KG1 (cell line): ENCODE measurements around the gene MRPL9.
"Not testable (repeated sequence)": the region's sequence is repeated elsewhere in the genome, so short reads cannot be mapped to it uniquely, and the experiment has no call there.

ENCODE experiments used
- DNase-seq: peaks from one replicate; lab custom pipeline; 2025; lab: John Stamatoyannopoulos, UW

Gene MRPL9

DNA sequence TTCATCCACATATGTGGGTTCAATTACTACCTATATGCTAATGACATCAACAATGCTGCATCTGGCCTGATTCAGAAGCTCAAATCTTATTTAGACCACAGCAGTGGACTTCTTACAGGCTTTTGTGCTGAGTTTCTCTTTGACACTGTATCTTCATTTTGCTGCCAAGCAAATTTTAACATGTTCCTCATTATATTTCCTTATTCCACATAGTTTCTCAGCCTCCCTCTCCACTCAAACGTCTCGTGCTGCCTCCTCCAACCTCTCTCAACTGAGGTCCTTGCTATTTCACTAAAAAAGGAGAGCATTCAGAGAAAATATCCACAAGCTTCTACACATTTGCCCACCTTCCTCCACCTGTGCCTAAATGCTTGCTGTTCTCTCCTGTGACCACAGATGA, 20.5 kb upstream of the MRPL9 start:
- no peak for DNase-seq

DNA sequence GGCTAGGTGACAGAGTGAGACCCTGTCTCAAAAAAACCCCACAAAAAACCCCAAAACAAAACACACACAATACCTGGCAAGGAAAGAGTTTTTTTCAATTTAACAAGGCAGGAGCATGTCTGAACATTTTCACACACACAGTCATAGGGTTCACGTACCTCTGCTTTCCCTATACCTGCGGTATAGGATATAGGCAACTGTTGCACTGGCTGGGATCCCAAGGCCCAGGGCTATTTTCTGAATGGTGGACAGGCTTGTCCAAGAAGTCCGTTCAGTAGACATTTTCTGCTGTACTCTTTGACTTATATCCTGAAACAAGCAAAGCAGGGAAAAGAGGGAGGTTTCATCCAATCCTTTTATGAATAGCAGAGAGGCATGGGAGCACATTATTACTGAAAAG, 19.4 kb upstream of the MRPL9 start:
- no peak for DNase-seq

DNA sequence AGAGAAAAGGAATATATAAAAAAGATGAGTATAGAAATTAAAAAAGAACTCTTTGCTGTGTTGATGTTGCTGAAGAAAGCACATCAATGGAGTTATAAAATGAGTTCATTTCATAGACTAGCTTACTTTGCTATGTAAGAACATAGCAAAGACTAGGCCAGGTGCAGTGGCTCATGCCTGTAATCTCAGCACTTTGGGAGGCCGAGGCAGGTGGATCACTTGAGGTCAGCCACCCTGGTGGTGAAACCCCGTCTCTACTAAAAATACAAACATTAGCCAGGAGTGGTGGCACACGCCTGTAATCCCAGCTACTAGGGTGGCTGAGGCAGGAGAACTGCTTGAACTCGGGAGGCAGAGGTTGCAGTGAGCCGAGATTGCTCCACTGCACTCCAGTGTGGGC, 18.7 kb upstream of the MRPL9 start:
- not testable (repeated sequence) for DNase-seq

DNA sequence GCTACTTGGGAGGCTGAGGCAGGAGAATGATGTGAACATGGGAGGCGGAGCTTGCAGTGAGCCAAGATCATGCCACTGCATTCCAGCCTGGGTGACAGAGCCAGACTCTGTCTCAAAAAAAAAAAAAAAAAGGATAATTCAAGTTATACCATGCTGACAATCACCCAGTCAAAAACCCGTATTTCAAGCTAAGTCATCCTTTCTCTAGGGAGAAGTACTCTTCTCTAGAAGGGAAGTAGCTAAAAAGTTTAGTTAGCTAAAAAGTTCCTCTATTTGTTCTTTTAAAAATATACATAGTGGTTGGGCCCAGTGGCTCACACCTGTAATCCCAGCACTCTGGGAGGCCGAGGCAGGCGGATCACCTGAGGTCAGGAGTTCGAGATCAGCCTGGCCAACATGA, 17.4 kb upstream of the MRPL9 start:
- DNase-seq: not testable (repeated sequence)

DNA sequence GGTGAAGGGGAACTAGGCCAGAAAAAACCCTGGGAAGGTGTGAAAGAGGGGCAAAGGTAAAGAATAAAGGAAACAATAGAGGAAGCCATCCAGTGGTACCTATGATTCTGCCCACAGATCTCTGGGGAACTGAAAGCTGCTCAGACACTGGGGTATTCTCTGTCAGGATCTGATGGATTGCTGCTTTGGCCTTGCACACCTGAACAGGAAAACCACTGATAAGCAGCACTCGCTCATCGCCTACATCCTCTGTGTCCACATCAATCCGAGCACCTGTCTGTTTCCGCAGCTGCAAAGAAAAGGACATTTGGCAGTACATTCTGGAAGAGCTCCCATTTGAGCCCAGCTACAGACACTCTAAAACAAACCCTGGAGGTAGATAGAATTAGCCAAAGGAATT, 16.6 kb upstream of the MRPL9 start:
- DNase-seq: no peak

DNA sequence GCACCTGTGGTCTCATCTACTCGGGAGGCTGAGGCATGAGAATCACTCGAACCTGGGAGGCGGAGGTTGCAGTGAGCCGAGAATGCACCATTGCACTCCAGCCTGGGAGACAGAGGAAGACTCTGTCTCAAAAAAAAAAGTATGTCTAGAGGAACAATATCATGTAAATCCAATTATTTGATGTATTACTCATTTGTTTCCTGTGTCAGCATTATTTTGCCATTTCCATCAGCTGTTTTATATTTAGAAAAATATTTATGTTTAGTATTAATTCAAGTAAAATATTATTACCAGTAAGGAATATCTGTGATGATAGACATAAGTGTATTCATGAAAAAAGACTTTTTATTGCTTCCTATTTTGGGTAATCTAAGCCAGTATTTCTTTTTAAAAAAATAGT, 14.0 kb upstream of the MRPL9 start:
- DNase-seq: no peak

DNA sequence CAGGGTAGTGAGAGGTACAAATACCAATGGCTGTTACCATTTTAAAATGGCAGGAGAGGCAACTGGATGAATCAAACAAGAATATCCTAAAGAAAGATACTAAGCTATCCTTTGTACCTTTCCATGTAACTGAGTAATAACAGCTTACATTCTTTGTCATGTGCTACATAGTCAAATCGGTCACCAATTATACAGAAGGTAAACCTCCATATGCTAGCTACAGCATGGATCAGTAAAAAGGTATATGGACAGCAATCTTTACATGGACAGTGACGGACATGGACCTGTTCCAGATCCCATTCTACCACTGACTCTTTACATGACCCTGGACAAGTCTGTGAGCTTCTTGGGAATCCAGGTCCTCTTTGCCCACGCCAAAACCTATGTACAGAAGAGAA, 13.4 kb upstream of the MRPL9 start:
- DNase-seq: no peak

DNA sequence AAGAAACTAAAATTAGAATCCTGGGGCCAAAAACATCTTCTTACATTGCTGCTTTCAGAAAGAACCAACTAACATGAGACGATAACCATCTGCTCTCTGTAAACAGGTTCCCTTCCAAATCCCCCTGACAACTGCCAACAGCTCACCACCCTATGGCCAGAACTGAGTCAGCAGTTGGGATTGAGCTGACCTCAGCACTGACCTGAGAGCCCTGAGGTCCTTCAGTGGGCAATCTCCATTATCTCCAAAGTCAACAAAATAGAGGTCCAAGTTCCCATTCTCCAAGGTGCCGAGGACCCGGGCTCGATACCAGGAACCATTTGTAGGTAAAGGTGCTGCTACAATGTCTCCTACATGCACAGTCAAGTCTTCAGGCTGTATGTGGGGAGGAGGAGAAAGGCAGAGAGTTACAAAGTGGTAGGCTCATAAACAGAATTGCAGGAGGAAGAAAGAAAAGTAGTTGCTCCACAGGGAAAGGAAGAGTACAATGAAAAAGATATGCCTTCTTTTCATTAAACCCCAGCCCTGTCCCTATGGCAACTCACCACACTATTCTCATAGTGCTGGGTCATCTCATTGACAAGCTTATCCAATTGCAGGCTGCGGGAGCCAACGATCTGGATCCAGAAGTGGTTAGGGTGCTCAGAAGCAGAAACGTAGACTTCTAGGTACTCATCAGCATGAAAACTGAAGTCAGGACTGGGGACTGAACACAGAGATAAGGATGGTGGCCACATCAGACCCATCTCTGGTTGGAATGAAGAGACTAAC, 12.8 kb upstream of the MRPL9 start:
- DNase-seq: no peak

DNA sequence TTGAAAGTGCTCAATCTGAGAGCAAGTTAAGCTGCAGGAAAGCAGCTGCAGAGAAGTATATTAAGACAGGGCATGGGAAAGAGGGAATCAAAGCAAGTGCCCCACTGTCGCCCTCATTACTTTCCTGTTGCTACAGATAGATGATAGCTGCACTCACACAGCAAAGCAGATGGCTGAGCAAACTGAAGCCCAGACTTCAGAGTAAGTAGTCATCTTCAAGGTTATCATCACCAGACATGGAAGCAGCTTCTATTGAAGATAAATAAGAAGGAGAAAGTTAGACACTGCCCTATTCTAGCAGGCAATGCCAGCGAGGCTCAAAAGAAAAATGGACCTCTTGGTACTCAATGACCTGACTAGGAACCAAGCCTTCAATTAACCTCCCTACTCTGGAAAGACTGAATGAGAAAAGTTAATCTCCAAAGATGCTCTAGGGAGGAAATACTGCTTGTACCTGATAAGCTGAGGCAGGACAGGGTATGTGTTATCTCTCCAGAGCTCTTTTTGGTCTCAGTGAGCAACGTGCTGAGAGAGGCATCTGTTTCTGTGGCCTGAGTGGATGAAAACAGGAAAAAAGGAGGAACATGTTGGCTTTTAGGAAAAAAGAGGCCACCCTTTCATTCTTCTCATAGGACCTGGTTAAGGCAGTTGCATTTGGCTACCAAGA, 11.1 kb upstream of the MRPL9 start:
- DNase-seq: no peak

DNA sequence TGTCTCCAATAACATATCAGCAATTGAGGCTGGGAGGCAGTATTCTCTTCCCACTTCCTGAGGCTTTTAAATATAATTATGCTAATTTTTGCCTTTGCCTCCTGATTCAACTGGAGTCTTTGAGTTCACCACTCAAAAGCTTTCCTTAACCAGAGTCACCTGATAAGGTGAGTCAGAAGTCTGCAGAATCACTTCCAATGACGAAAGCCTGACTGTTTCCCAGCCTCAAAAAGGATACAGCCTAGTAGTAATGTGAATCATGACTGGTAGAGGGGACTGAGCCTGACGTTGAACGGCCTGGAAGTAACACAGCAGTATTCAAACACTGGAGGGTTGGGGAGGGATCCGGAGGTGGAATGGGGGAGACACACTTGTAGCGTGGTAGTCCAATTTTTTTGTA, 10.4 kb upstream of the MRPL9 start:
- no peak for DNase-seq

DNA sequence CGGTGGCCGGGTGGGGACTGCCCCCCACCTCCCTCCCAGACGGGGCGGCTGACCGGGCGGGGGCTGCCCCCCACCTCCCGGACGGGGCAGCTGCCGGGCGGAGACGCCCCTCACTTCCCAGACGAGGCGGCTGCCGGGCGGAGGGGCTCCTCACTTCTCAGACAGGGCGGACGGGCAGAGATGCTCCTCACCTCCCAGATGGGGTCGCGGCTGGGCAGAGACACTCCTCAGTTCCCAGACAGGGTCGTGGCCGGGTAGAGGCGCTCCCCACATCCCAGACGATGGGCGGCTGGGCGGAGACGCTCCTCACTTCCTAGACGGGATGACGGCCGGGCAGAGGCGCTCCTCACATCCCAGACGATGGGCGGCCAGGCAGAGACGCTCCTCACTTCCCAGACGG, 6.0 kb upstream of the MRPL9 start:
- DNase-seq: not testable (repeated sequence)

DNA sequence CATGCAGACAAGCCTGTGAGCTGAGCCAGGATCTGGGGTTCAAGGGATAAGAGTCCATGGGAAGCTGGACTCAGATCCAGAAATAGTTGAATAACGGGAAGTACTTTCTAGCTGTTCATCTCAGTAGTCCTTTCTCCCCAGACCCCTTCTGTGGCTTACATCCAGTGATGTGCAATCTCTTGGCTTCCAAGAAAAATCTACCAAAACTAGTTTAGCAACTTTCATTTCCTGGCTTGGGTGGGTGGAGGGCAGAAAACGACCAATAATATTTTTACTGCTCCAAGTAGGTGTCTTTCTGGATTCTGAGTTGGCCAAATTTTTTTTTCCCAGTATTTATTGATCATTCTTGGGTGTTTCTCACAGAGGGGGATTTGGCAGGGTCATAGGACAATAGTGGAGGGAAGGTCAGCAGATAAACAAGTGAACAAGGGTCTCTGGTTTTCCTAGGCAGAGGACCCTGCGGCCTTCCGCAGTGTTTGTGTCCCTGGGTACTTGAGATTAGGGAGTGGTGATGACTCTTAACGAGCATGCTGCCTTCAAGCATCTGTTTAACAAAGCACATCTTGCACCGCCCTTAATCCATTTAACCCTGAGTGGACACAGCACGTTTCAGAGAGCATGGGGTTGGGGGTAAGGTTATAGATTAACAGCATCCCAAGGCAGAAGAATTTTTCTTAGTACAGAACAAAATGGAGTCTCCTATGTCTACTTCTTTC, 5.2 kb upstream of the MRPL9 start:
- not testable (repeated sequence) for DNase-seq

DNA sequence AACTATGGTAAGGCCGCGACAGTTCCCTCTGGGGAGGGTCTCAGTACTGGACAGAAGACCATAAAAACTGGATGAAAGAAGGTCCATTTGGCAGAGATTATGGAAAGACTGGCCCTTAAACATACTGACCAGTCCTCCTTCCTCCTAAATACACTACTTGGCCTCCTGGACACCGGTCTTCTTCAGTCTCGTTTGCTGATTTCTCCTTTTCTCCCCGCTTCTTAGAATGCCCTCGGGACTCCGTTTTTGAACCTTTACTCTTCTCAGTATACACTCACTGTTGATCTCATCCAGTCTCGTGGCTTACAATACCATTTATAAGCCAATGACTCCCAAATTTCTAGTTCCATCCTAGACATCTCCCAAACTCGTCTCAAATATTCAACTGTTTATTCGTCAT, 694 bp upstream of the MRPL9 start:
- DNase-seq: no peak

DNA sequence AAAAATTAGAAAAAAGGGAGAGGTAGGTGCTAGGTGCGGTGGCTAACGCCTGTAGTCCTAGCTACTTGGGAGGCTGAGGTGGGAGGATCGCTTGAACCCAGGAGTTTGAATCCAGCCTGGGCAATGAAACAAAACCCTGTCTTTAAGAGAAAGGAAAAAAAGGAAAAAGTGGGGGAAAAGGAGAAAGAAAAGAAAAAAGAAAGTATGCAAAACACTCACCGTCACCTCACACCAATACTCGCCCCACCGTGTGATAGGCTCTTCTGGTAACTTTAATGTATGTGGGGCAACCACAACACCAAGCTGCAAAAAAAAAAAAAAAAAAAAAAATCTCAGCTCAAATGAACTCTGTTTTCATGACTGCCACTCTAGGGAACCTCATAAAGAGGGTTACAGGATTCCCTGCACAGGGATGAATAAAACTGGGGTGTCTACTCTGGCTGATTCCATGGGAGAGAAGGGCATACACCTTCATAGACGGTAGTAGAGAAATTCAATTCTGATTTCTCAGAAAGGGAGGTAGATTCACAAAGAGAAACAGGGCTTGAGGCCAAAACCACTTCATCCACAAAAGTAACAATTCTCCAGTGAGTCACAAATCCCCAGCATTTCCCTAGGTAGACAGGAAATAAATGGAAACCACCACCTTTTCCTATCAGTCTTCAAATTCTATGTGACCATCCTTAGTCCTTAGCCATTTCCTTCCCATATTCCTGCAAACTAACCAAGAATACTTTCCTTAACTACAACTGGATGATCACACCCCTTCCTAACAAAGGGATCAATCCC, 2.5 kb downstream of the MRPL9 start:
- DNase-seq: no peak

DNA sequence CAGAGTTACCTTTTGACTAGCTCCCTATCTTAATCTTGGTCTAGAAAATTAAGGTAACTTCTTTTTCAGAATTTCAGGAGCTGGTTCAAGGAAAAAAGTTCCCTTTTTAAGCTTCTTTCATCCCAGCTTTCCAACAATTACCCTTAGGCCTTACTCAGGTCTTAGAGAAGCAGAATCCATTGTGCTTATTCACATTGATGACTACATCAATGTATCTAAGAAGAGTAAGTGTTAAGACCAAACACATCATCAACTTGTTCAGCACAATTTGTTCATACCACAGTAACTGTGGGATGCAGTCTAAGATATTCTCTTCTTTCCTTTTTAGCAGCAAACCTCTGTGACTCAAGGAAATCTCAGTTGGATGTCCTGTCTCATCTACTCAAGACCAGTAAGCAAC, 4.1 kb downstream of the MRPL9 start:
- DNase-seq: no peak

DNA sequence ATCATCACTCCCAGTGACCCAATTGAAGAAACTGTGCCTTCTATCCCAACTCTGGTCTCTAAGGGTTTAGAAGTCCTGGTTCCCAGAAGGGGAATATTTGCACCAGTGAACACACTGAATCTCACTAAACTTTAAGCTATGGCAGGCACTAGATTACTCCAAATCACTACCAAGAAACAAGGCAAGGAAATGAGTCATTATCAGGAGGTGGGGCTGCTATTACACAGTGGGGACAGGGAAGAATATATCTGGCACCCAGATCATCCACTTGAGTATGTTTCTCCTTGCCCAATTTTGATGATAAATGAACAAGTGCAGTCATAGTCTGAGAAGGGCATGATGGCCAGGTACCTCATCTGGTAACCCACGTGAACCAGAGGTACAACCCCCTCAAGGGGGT, 7.0 kb downstream of the MRPL9 start:
- no peak for DNase-seq

DNA sequence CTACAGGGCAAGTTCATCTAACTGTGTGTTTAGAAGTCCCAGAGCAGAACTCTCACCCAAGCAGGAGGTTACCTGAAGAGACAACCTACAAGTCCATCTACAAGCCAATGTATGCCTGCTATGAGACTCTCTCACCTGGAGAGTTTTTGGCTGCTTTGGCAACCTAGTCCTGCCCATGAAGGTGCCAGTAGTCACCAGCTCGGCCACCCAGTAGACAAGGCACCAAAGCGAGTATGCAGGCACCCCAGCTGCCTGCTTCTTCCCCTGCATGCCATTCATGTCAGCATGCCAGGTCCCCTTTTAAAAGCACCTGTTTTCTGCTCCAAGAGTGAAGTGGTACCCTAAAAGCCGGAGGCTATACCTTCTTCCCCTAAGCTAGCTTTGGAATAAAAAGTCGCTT, 21.8 kb downstream of the MRPL9 start:
- no peak for DNase-seq

DNA sequence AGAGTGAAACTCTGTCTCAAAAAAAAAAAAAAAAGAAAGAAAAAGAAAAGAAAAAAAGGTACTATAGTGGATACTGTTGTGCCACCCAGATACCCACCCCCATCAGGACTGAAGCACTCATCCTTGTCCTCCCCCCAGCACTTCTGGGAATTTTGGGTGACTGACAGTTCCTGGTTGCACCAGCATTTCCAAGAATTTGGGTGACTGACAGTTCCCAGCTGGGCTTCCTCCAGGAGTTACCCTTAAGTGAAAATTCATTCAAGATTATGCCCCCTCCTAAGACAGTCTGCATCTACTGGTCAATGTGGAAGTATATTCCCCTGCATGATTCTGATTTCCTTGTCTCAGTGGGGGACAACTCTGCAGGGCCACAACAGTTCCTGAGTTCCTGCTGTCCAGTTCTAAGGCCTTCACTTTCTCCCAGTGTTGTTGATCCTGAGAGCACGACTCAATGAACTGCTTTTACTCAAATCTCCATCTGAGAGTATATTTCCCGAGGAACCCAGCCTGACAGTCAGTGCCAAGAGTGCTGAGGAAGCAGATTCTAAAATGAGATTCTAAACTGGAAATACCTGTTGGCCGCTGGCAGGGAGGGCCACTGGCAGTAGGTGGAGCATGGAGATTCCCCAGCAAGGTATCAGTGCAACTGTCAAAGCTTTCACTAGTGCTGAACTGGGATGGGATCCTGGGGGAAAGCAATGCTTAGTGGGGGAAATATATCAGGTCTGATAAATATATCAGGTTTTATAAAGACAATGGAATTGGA, 23.5 kb downstream of the MRPL9 start:
- DNase-seq: no peak

DNA sequence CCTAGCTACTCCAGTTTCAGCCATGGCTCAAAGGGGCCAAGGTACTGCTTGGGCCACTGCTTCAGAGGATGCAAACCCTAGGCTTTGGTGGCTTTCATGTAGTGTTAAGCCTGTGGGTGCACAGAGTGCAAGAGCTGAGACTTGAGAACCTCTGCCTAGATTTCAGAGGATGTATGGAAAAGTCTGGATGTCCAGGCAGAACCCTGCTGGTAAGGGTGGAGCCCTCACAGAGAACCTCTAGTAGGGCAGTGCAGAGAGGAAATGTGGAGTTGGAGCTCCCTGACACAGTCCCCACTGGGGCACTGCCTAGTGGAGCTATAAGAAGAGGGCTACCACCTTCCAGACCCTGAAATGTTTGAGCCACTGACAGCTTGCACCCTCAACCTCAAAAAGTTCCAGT, 25.8 kb downstream of the MRPL9 start:
- DNase-seq: no peak

DNA sequence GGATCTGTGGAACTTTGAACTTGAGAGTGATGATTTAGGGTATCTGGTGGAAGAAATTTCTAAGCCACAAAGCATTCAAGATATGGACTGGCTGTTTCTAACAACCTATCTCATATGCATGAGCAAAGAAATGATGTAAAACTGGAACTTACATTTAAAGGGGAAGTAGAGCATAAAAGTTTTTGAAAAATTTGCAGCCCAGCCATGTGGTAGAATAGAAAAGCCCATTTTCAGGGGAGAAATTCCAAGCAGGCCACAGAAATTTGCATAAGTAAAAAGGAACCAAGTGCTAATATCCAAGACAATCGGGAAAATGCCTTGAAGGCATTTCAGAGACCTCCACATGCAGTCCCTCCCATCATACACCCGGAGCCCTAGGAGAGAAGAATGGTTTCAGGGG, 26.3 kb downstream of the MRPL9 start:
- no peak for DNase-seq

DNA sequence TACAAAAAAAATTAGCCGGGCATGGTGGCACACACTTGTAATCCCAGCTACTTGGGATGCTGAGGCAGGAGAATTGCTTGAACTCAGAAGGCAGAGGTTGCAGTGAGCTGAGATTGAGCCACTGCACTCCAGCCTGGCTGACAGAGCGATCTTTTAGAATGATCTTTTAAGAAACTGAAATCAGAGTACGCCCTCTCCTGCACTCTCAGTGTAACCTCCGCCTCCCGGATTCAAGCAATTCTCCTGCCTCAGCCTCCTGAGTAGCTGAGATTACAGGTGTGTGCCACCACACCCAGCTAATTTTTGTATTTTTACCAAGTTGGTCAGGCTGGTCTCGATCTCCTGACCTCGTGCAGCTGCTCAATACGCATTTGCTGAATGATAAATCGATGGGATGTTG, 29.3 kb downstream of the MRPL9 start:
- not testable (repeated sequence) for DNase-seq

DNA sequence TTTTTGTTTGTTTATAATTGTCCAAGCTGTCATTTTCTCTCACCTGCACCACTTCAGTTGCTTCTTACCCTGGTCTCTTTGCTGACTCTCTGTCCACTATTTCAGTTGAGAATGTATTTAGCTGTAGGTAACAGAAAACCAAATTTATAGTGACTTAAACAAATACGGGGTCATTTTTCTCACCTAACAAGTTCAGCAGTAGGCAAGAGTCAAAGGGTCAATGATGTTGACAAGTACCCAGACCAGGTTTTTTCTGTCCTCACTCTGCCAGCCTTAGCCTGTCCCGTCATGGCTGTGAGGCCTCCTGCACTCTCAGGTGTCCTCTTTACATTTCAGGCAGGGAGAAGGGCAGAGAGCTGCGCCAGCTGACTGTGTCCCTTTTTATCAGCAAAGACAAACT, 30.2 kb downstream of the MRPL9 start:
- DNase-seq: no peak
